GM21423 (cell line): ENCODE results near the gene MPZL1.
A peak's percentile ranks its signal among the peaks of the same experiment; 100 is the strongest.

Experiments
- ATAC-seq: cut with Tn5 transposase; IDR thresholded peaks from one replicate; pipeline ENCODE4 v1.9.1; 2021; ENCODE audit warnings: mild to moderate bottlenecking, moderate library complexity; ENCODE audit not compliant: unreplicated experiment

Gene MPZL1

DNA sequence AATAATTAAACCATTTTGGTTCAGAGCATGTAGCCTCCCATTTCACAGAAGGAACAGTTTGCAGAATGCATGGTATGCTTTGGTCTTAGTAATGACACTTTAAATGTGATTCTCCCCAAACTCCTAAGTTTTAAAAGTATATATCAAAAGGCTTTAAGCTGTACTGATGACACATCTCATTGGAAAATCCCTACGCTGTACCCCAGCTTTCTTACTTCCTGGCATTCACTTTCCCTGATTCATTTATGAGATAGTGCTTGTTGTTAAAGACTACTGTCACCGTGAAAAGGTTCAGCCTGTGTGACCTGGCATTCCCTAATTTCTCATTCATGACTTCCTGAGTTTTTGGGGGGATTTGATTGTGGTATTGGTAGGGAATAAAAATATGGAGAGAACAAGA lies 53.4 kb downstream of the MPZL1 start:
- no peak for ATAC-seq

DNA sequence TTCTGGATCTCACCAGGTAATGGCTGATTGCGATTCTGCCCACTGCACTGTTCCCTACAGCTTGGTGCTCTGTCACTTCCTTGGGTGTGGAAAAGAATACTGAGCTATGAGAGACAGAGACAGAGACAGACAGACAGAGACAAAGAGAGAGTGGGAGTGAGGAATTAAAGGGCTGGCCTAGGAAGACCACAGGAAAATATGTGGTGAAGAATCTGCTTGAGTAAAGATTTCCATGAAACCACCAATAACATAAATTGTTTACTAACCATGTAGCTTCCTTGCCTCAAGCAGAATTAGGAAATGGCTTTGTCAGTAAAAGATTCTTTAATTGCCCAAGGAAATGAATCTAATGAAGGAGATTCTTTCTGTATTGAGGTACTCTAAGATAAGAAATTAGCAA lies 54.4 kb downstream of the MPZL1 start:
- no peak for ATAC-seq

DNA sequence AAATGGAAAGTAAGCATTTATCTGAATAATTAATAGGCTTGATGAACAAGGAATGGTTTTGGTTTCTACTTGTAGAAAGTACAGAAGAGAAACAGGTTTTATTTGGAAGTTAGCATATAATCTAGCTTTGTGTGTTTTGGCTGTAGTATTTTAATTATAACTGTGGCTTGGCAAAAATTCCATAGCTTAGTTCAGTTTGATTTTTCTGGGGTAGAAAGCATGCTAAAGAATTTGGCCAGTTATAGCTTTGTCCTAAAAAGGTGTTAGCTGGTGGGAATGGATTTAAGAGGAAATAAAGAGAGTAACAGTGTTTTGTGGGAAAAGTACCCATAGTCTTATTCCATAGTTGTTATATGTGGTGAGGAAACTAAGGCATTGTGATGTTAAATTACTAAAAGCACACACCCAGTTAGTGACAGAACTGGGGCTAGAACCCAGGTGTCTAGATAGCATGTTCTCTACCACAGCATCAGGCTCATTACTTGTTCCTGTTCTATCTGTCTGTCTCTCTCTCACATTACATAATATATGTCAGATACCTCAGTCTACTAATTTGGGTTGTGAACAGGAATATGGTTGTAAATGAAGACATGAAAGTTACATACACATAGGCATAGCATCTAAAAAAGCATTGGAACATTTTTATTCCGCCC lies 55.0 kb downstream of the MPZL1 start:
- no peak for ATAC-seq

DNA sequence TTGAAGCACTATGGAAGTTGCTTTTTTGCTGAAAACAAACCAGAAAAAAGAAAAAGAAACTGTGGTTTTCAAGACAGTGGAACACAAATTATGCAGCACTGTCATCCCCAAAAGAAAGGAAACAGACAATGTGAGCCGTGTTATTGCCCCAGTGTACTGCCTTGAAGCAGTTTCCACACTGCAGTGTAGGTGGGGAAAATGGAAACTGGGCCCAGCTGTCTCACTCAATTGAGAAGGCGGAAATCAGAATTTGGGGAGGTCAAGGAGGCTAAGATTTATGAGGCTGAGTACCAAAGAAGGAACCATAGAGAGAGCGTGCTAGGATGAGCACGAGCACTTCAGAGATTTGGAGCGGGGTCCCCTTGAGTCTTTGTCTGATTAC lies 55.5 kb downstream of the MPZL1 start:
- ATAC-seq: no peak

DNA sequence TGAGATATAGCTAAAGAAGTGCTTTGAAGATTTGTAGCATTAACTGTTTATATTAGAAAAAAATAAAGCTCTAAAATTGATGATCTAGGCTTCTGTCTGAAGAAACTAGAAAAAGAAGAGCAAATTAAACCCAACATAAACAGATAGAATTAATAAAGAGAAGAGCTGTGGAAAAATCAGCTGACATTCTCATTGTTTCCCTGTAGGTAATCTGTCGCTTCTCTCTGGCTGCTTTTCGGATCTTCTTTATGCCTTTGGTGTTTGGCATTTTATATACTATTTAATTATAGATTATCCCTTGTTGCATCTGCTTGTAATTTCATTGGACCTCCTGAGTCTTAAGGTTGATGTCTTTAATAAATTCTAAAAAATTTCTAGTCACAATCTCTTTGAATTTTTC lies 59.8 kb downstream of the MPZL1 start:
- ATAC-seq: no peak

DNA sequence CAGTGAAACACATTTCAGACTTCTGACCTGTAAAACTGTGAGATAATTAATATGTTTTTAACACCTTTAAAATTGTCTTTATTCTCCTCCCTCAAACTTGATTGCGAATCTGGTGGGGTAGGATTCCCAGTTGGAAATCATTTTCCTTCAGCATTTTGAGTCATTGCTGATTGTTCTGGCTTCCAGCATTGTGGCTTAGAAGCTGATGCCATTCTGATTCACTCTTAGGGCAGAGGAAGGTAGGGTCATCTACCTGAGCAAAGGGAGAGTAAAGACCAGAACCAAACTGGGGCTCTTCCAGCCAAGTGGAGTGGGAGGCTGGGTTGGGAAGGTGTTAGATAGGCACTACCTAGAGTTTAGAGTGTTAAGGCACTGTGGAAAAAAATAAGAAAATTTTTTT lies 61.2 kb downstream of the MPZL1 start:
- ATAC-seq: no peak

DNA sequence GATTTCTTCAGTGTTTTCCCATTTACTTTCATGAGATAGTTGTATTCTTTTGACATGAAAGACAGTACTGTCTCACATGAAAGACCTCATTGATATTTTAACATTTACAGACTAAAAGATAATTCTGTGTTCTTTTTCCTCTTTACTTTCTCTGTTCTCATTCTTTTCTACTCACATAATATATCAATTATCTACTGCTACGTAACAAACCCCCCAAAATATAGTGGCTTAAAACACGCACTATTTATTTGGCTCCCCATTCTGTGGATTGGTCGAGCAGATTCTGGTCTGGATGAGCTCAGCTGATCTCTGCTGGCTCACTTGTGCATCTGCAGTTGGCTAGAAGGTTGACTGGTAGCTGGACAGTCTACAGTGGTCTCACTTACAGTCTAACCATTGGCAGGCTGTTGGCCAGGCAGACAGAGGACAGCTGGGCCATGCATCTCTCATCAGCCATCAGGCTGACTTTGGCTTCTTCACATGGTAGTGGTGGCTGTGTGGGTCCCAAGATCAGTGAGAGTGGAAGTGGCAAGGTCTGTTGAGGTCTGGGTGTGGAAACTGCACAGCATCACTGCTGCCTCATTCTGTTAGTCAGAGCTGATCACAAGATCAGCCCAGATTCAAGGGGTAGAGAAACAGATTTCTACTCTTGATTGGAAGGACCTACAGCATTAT lies 63.2 kb downstream of the MPZL1 start:
- ATAC-seq: no peak

DNA sequence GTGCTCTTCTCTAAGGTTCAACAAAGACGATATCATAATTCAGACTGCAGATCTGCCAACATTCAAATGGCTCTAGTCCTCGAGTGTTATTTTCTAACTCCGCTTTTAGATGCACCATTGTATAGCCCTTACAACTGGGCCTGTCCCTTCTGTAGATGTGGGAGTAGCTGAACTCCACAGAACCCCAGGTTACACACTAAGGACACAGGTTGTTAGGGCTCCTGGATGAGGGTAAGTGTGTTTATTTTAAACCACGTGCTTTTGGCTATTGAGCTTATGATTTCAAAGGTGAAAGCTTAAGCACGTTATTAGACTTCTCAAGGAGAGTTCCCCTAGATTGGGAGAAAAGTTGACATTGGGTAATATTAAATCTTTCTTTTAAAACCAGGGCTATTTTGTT lies 64.7 kb downstream of the MPZL1 start:
- ATAC-seq: no peak

DNA sequence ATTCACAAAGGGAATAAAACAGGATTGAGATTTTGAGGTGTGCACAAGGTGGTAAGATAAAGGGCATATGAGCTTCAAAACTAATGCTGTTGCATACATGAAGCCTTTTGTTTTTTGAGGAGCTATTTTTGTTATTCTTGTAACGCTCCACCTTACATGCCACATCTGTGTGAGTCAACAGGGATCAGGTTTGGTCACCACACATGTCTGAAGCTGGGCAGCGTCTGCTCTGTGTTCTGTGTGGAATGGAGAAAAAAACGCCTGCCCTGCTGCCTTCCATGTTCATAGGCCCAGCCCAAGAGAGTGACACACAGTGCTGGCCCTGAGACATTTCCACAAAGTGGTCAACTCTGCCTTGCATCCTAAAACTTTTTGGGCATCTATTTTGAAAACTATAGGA lies 67.7 kb downstream of the MPZL1 start:
- no peak for ATAC-seq

DNA sequence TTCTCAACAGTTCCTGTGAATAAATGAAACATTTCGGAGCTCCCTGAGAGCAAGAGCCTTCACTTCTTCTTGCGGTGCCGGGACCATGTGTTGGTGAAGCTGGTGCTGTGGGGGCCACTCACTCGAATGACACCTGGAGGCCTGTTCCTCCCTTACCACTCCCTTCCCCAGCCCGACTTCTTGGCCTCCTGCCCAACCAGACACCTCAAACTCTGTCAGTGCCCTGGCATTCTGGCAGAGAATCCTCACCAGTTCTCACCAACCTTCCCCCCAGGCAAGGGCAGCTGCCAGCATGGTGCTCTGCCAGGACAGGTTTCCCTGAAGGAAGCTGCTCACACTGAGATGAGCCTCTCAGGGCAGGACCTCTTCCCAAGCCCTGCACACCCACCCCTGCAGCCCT lies 68.3 kb downstream of the MPZL1 start:
- no peak for ATAC-seq

DNA sequence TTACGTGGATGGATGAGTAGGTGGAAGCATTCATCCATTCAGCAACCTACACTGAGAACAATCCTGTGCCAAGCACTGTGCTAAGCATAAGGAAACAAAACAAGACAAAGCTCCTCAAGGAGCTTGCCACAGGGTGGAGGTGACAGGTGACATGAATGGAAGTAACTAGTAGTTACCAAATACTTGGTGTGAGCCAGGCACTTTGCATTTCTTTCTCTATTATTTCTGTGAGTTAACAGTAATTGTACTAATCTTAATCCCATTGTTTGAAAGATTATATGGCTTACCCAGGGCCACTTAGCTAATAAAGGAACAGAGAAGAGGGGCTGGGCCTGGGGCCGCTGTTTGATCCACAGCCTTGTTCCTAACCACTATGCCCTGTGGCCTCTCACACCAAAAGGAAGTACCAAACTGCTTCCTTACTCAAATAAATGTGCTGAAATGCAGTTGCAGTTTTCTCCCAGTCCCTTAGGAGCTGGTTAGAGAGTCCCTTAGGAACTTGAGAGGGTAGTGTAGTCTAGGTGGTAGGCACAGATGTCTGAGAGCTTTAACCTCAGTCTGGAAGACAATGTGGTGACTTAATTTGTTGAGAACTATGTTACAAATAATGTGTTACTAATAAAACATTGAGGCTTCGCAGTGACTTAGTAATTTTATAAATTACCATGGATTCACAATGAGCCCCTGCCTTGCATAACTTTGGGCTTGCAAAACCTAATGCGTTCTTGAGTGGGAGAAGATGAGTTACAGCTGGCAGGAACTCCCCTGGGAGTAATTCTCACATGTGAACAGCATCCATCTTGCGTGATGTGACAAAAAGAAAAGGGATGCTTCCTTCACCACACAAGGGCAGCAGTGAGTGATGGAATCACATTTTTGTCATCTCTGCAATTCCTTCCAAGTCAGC lies 69.8 kb downstream of the MPZL1 start:
- ATAC-seq: no peak

DNA sequence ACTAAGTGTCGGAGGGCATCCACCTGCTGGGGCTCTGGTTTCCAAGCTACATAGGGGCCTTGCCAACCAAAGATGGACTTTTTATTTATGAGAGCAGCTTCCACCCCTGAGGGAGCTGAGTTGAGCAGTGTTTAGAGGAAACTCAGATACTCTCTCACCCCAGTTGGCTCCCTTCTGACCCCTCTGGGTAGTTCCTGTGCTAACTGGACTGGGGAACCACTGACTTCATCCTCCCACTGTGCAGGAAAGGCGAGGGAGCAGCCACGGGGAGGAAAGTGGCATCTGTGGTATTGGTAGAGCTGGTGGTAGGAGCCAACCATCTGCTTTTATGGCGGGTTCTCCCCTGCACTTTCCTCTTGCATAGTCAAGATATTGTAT lies 70.4 kb downstream of the MPZL1 start:
- no peak for ATAC-seq

DNA sequence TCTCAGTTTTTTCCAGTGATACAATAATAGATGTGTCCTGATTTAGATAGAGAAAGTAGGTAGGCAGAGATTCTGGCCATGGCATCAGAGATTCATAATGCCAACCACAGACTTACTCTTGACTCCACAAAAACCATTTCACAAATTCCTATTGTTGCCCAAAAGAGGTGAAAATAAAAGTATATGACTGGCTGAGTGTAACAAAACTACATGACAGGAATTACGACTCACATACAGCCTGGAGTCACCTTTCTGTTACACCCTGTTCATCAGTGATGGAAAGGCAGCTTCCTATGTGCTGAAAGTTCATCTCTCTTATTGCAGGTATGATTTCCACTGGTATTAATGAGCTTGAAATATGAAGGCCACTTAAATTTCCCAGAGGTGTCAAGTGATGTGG lies 72.3 kb downstream of the MPZL1 start:
- no peak for ATAC-seq

DNA sequence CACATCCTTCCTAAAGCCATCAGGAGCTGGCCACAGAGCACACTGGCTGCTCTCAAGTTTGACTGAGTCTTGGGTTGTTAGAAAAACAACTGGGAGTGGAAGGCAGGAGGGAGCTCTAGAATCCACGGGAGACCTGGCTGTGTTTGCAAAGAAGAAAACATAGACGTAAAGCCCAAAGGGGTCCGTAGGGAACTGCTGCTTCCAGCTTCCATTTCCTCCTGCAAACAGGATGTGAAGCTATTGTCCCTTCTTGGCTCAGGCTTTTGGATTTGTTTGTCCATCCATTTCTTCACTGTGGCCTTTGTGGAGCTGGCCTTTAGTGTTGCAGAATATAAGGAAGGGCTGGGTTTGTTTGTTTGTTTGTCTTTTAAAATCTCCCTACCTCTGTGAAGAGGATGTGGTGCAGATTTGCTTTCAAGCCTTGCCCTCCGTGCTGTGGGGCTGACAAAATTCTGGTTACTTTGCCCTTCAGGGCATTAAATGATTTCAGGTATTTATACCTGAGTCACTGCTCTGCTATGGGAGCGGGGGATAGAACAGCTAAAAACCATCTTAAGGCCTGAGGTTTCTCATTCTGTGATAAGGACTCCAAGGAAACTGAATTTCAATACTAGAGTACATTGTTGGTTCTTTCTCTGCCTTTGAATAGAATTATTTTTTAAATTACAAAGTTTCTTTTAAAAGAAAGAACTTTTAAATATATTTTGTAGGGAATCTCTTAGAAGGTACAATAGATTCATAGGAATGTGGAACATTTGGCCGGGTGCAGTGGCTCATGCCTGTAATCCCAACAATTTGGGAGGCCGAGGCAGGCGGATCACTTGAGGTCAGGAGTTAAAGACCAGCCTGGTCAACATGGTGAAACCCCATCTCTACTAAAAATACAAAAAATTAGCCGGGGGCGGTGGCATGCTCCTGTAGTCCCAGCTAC lies 74.3 kb downstream of the MPZL1 start:
- no peak for ATAC-seq

DNA sequence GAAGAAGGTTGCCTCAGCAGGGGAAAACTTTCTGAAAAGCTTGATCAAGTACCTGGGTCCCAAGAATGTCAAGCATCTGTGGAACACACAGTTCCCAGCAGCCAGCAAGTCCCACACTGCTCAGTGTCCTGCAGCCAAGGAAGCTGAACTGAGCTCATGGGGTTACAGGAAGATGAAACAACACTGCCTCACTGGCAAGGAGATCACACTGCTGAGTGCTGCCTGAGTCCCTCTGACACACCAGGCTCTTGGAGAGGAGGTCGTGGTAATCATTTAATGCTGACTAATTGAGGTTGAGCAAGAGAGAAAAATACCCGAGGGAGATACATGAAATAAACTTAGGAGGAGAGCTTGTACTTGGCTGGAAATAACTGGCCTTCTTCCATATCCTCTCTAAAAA lies 75.2 kb downstream of the MPZL1 start:
- no peak for ATAC-seq

DNA sequence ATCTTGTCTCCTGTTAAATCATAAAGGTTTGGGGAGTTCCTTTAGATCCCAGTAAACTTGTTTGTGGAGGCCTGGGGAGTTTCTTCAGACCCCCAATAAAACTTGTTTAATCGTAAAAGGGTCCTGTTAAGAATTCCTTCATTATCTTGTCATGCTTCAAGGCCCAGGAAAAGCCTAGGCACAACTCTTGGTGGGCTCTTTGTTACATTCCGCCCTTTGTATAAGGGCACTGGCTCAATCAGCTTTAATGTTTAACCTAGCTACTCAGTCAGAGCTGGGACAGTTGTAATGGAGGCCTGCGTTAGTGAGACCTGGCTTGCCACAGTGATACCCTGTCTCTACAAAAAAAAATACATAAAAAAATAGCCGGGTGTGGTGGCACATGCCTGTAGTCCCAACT lies 77.2 kb downstream of the MPZL1 start:
- no peak for ATAC-seq

DNA sequence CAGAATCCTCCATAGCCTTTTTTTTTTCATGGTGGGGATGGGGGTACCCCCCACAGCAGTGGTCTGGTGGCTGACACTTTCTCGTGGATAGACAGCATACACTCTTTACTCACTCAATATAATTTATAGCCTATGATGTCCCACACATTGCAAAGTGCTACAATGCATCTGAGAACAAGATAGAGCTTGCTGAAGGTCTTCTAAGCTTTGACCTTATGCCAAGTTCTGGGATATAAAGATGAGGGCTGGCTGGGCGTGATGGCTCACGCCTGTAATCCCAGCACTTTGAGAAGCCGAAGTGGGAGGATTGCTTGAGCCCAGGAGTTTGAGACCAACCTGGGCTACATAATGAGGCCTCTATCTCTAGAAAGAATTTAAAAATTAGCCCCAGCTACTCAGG lies 78.0 kb downstream of the MPZL1 start:
- ATAC-seq: no peak

DNA sequence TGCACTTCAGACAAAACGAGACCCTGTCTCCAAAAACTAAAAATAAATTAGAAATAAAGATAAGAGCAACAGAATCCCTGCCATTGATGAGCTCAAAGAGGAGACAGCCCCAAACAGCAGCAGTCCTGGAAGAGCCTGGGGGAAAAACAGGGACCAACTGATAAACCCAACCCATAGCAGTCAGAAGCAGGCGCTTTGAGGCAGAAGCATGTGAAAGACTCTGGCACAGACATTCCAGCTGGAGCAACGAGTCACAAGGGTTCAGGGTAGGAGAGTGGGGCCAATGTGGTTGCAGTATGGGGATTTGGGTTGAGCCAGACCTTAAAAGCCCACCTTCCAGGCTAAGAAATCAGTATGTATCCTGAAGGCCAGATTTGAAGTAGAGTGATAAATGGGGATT lies 78.5 kb downstream of the MPZL1 start:
- ATAC-seq: no peak

DNA sequence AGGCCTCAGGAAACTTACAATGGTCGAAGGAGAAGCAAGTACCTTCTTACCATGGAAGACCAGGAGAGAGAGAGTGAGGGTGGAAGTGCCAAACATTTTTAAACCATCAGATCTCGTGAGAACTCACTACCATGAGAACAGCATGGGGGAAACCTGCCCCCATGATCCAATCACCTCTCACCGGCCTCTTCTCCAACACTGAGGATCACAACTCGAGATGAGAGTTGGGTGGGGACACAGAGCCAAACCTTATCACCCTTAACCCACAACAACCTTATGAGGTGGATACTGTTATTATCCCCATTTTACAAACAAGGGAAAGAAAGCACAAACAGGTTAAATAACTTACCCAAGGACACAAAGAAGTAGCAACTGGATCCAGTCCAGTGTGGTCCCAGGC lies 80.5 kb downstream of the MPZL1 start:
- ATAC-seq: no peak

DNA sequence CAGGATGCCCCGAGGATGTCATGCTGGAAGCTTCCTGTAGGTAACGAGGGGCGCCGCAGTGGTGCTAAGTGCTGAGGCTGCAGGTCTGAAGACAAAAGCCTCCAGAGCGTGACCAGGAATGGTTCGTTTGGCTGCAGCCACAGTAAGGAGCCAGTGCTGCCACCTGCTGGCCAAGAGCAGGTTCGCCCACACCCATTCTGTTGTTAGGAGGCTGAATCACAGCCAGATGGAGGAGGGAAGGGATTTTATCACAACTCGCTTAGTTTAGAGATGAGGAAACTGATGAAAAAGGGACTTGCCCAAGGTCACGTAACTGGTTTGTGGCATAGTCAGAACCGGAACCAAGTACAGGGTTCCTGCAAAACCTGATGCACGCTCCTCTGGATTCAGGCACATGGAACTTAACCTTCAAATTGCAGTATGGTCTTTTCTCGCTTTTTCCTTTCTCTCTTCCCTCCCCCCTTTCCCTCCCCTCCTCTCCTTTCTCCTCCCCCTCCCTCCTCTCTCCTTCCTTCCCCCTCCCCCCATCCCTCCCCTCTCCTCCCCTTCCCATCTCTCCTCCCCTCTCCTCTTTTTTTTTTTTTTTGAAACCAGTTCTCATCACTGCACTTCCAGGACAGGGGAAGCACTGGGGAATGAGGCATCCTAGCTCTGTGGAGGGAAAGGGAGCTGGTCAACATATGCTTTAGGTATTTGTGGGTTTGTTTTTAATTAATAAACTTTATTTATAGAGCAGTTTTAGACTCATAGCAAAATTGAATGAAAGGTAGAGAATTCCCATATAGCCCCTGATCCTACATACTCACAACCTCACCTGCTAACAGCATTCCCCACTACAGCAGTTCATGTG lies 81.8 kb downstream of the MPZL1 start:
- peak; percentile 85 for ATAC-seq
